Measurements from ENCODE around the gene ZNF432. TPM values are rescaled to one million over a fixed set of nuclear protein-coding genes. Genes with fewer than 3 reads are reported as not detected.

ZNF432 gene
- total and polyA plus RNA-seq, 5 experiments from 2014 or later = 2.7 to 25.7 (median 4.2) TPM

- Mint-ChIP-seq H3K9me3 (peaks cover 10 to 99% (median 59%) of the 10 kb centered on the region in 9 donors), H3K4me3 (peak overlapping the region in 1 of 10 donors; percentile 10), H3K27me3 (no peaks in the 10 kb centered on the region), H3K36me3 (peaks cover 53 to 85% (median 71%) of the 10 kb centered on the region in 3 donors), H3K4me1 (no peaks in the 10 kb centered on the region), H3K27ac (no peak overlapping the region)
- DNase-seq (no peak), ATAC-seq (no peak)
- POLR2A ChIA-PET = no interaction called here
Measured at GRCh38 chr19:51994048-51994644, 54.5 kb downstream of the ZNF432 start.

GRCh38 chr19:51993422-51993821 lies 55.2 kb downstream of the ZNF432 start:
- POLR2A ChIA-PET = no interaction called here
- peaks cover 45 to 85% (median 72%) of the 10 kb centered on the region in 3 donors for H3K36me3 Mint-ChIP-seq
- peaks cover 9 to 99% (median 62%) of the 10 kb centered on the region in 9 donors for H3K9me3 Mint-ChIP-seq
- H3K4me1 Mint-ChIP-seq = no peaks in the 10 kb centered on the region
- no peaks in the 10 kb centered on the region for H3K27me3 Mint-ChIP-seq
- no peak overlapping the region for H3K4me3 Mint-ChIP-seq
- ATAC-seq (no peak), DNase-seq (no peak)
- no peak overlapping the region for H3K27ac Mint-ChIP-seq

GRCh38 chr19:51986309-51987291 lies 62.0 kb downstream of the ZNF432 start, which contains the start of gene ZNF350:
Gene ZNF350, minus strand, starts transcription at chr19:51986840. Its CDS starts 12,480 bp downstream, at chr19:51974360.
- Mint-ChIP-seq H3K4me3 (peak within 1 kb of the TSS; percentile 91 to 99 (median 98)), H3K27me3 (no peaks in the 10 kb centered on the region), H3K4me1 (peaks cover 6 to 22% (median 13%) of the 10 kb centered on the region in 4 donors), H3K36me3 (peaks cover 27 to 69% (median 53%) of the 10 kb centered on the region in 3 donors), H3K27ac (peak within 1 kb of the TSS; percentile 92 to 97 (median 95)), H3K9me3 (peaks cover 0 to 87% (median 51%) of the 10 kb centered on the region in 9 donors)
- DNase-seq = peak; percentile 74 to 97 (median 88)
- ATAC-seq = peak; percentile 97 to 99
- POLR2A ChIA-PET = interaction anchor here (0.6 to 1.0 kb wide), 4 partner anchors 17 to 62 kb away, joined by 3 to 4 read pairs (median 3); partner anchors contain the start of genes ZNF432 and ZNF615

- no peak for DNase-seq
- H3K27ac Mint-ChIP-seq = no peak overlapping the region
Measured at GRCh38 chr19:51983361-51983760, 65.3 kb downstream of the ZNF432 start.

More at GRCh38 chr19:51983361-51983760, 65.3 kb downstream of the ZNF432 start:
- ATAC-seq = no peak
- no peaks in the 10 kb centered on the region for H3K27me3 Mint-ChIP-seq
- peak overlapping the region in 1 of 10 donors; percentile 52 for H3K4me3 Mint-ChIP-seq
- POLR2A ChIA-PET = no interaction called here
- peaks cover 8 to 91% (median 50%) of the 10 kb centered on the region in 9 donors for H3K9me3 Mint-ChIP-seq
- H3K4me1 Mint-ChIP-seq = peaks cover 8 to 28% (median 19%) of the 10 kb centered on the region in 4 donors
- peaks cover 58 to 80% (median 70%) of the 10 kb centered on the region in 3 donors for H3K36me3 Mint-ChIP-seq

Other genes starting within 250 kb of the ZNF432 start
- 10 to 100 TPM; 31.7 to 34.0 TPM for gene ZNF577, start 160.9 kb downstream of the ZNF432 start, total RNA-seq
- 1 to 10 TPM in 2 of 3 donors, under 1 TPM in 1; 0.83 to 3.6 (median 2.7) TPM for gene ZNF577, start 160.9 kb downstream of the ZNF432 start, polyA plus RNA-seq
- gene ZNF649, start 143.8 kb downstream of the ZNF432 start, total RNA-seq = 10 to 100 TPM; 39.1 to 40.5 TPM
- 1 to 10 TPM; 5.1 to 7.0 (median 6.0) TPM for gene ZNF649, start 143.8 kb downstream of the ZNF432 start, polyA plus RNA-seq
- gene ZNF613, start 121.4 kb downstream of the ZNF432 start, total RNA-seq = 1 to 10 TPM; 6.2 to 8.0 TPM
- 1 to 10 TPM; 2.3 to 4.5 (median 2.7) TPM for gene ZNF613, start 121.4 kb downstream of the ZNF432 start, polyA plus RNA-seq
- 10 to 100 TPM; 39.4 to 45.4 TPM for gene ZNF350, start 62.0 kb downstream of the ZNF432 start, total RNA-seq
- 10 to 100 TPM; 13.2 to 17.0 (median 14.3) TPM for gene ZNF350, start 62.0 kb downstream of the ZNF432 start, polyA plus RNA-seq
- 10 to 100 TPM; 19.9 to 20.6 TPM for gene ZNF615, start 40.6 kb downstream of the ZNF432 start, total RNA-seq
- gene ZNF615, start 40.6 kb downstream of the ZNF432 start, polyA plus RNA-seq = 1 to 10 TPM; 4.9 to 9.2 (median 5.9) TPM
- 10 to 100 TPM; 13.4 to 13.8 TPM for gene ZNF614, start 20.5 kb downstream of the ZNF432 start, total RNA-seq
- 1 to 10 TPM; 1.8 to 8.5 (median 3.1) TPM for gene ZNF614, start 20.5 kb downstream of the ZNF432 start, polyA plus RNA-seq
- 10 to 100 TPM; 39.4 to 46.1 TPM for gene ZNF841, start 46.9 kb upstream of the ZNF432 start, total RNA-seq
- 1 to 10 TPM; 1.2 to 5.0 (median 1.5) TPM for gene ZNF841, start 46.9 kb upstream of the ZNF432 start, polyA plus RNA-seq
- gene ZNF616, start 91.1 kb upstream of the ZNF432 start, total RNA-seq = 10 to 100 TPM; 15.5 to 16.7 TPM
- gene ZNF616, start 91.1 kb upstream of the ZNF432 start, polyA plus RNA-seq = 1 to 10 TPM; 2.3 to 6.7 (median 4.9) TPM
- 10 to 100 TPM; 45.7 to 46.6 TPM for gene ZNF836, start 122.8 kb upstream of the ZNF432 start, total RNA-seq
- 10 to 100 TPM; 10.2 to 19.8 (median 12.8) TPM for gene ZNF836, start 122.8 kb upstream of the ZNF432 start, polyA plus RNA-seq
- gene PPP2R1A, start 141.2 kb upstream of the ZNF432 start, total RNA-seq = 100 to 1,000 TPM; 184 TPM
- gene PPP2R1A, start 141.2 kb upstream of the ZNF432 start, polyA plus RNA-seq = 100 to 1,000 TPM; 148 to 174 (median 170) TPM
- 10 to 100 TPM; 61.0 to 67.2 TPM for gene ZNF766, start 220.7 kb upstream of the ZNF432 start, total RNA-seq
- 10 to 100 TPM; 49.6 to 70.5 (median 61.8) TPM for gene ZNF766, start 220.7 kb upstream of the ZNF432 start, polyA plus RNA-seq
- 10 to 100 TPM; 27.3 to 28.2 TPM for gene ZNF480, start 248.3 kb upstream of the ZNF432 start, total RNA-seq
- gene ZNF480, start 248.3 kb upstream of the ZNF432 start, polyA plus RNA-seq = 10 to 100 TPM; 22.6 to 30.2 (median 29.1) TPM